SK-N-SH (cell line): ENCODE results near the gene SH3D19. TPM values are rescaled to one million over a fixed set of nuclear protein-coding genes. Genes with fewer than 3 reads are reported as not detected.

Experiments
- CTCF ChIA-PET: fragments of 300-600, 350-600 bp; formaldehyde crosslinking; extraction: SDS; loops from one replicate; lab custom pipeline; 2021; lab: Yijun Ruan, JAX
- POLR2A ChIA-PET: fragments of 350-600 bp; sonication (Branson Sonifier 250); formaldehyde crosslinking; extraction: SDS; loops from one replicate; lab custom pipeline; 2020; ENCODE audit warnings: antibody characterized with exemption, inconsistent platforms; lab: Yijun Ruan, JAX
- DNase-seq: peaks from one replicate; pipeline ENCODE4 v3.0.0; 2012
- H2AFZ ChIP-seq: fragments of 200-600 bp; sonication (generic); 2 replicates; pipeline ENCODE4 v1.8.1; 2016; ENCODE audit warnings: antibody characterized with exemption, mild to moderate bottlenecking, low read depth
- H3F3A ChIP-seq: fragments of 200-600 bp; sonication (generic); replicated peaks from 2 replicates; pipeline ENCODE3; 2016; ENCODE audit warnings: antibody characterized with exemption, mild to moderate bottlenecking; ENCODE audit not compliant: insufficient read depth
- H3K27ac ChIP-seq, 2 experiments: fragments of 200-500 bp in 1 of 2; fragments of 200-600 bp in 1 of 2; sonication (Bioruptor generic) in 1 of 2; sonication (generic), shearing (Covaris generic) in 1 of 2; 2 replicates each; pipeline versions ENCODE4 v1.5.1 to v1.6.1; 2014 to 2016; ENCODE audit warnings: low read depth in 2 of 2, inconsistent platforms in 1 of 2, low read length in 1 of 2, mild to moderate bottlenecking in 1 of 2, mixed read lengths in 1 of 2
- H3K27me3 ChIP-seq: fragments of 200-600 bp; sonication (generic), shearing (Covaris generic); 2 replicates; pipeline ENCODE4 v1.6.1; 2016; ENCODE audit warnings: mixed run types; ENCODE audit not compliant: insufficient read depth
- H3K36me3 ChIP-seq, 2 experiments: fragments of 200-500 bp in 1 of 2; fragments of 200-600 bp in 1 of 2; sonication (Bioruptor generic) in 1 of 2; sonication (generic) in 1 of 2; replicated peaks in 1 of 2; 2 replicates each; pipeline versions ENCODE3 to v1.5.1; 2014 to 2016; ENCODE audit warnings: low read length in 1 of 2, mild to moderate bottlenecking in 1 of 2; ENCODE audit not compliant: insufficient read depth in 2 of 2, control insufficient read depth in 1 of 2
- H3K4me1 ChIP-seq, 2 experiments: fragments of 200-500 bp in 1 of 2; fragments of 200-600 bp in 1 of 2; sonication (Bioruptor generic) in 1 of 2; sonication (generic), shearing (Covaris generic) in 1 of 2; 2 replicates each; pipeline versions ENCODE4 v1.5.1 to v1.6.1; 2014 to 2016; ENCODE audit warnings: low read depth in 1 of 2, low read length in 1 of 2, mixed run types in 1 of 2; ENCODE audit not compliant: insufficient read depth in 2 of 2, control insufficient read depth in 1 of 2
- H3K4me2 ChIP-seq: fragments of 200-600 bp; sonication (generic), shearing (Covaris generic); 2 replicates; pipeline ENCODE4 v1.6.1; 2017; ENCODE audit warnings: mixed run types
- H3K4me3 ChIP-seq, 2 experiments: fragments of 200-500 bp in 1 of 2; fragments of 200-600 bp in 1 of 2; sonication (Bioruptor generic) in 1 of 2; sonication (generic), shearing (Covaris generic) in 1 of 2; 2 replicates each; pipeline versions ENCODE4 v1.5.1 to v1.8.1; 2014 to 2016; ENCODE audit warnings: low read depth in 2 of 2, inconsistent platforms in 1 of 2, low read length in 1 of 2, mild to moderate bottlenecking in 1 of 2, mixed read lengths in 1 of 2, moderate library complexity in 1 of 2
- H3K79me2 ChIP-seq: fragments of 200-600 bp; sonication (generic); 2 replicates; pipeline ENCODE4 v1.8.1; 2017; ENCODE audit warnings: mild to moderate bottlenecking; ENCODE audit not compliant: insufficient read depth
- H3K9ac ChIP-seq: fragments of 200-600 bp; sonication (generic); 2 replicates; pipeline ENCODE4 v1.6.1; 2017; ENCODE audit warnings: mixed run types
- H3K9me2 ChIP-seq: fragments of 200-600 bp; sonication (generic); 2 replicates; pipeline ENCODE4 v1.6.1; 2017; ENCODE audit warnings: mixed run types
- H3K9me3 ChIP-seq: fragments of 200-600 bp; sonication (generic); 2 replicates; pipeline ENCODE4 v1.6.1; 2017; ENCODE audit warnings: mixed run types, mild to moderate bottlenecking, moderate library complexity
- H4K20me1 ChIP-seq: fragments of 200-600 bp; sonication (generic); 2 replicates; pipeline ENCODE4 v1.6.1; 2017; ENCODE audit warnings: mild to moderate bottlenecking, mixed run types; ENCODE audit not compliant: insufficient read depth
- CHD2 ChIP-seq: fragments of 150-350 bp; IDR thresholded peaks from 2 replicates; pipeline ENCODE4 v1.6.1; 2018; ENCODE audit warnings: low read length; ENCODE audit not compliant: partially characterized antibody
- FOSL2 ChIP-seq: IDR thresholded peaks from 2 replicates; pipeline ENCODE4 v1.4.0; 2012; ENCODE audit warnings: low read depth, mild to moderate bottlenecking, moderate library complexity, borderline replicate concordance
- GABPA ChIP-seq: IDR thresholded peaks from 2 replicates; pipeline ENCODE4 v1.4.0; 2012; ENCODE audit warnings: low read depth, mild to moderate bottlenecking
- MXI1 ChIP-seq: IDR thresholded peaks from 2 replicates; pipeline ENCODE4 v1.6.1; 2012; ENCODE audit warnings: mild to moderate bottlenecking, low read depth, low read length, improper control_type of control experiment
- POLR2AphosphoS5 ChIP-seq: IDR thresholded peaks from 2 replicates; pipeline ENCODE4 v1.6.1; 2012; ENCODE audit warnings: low read depth, low read length
- RAD21 ChIP-seq: IDR thresholded peaks from 2 replicates; pipeline ENCODE4 v1.6.1; 2012; ENCODE audit warnings: mild to moderate bottlenecking, low read length
- RCOR1 ChIP-seq: fragments of 150-350 bp; IDR thresholded peaks from 2 replicates; pipeline ENCODE4 v1.6.1; 2017; ENCODE audit warnings: antibody characterized with exemption, low read length
- REST ChIP-seq: IDR thresholded peaks from 2 replicates; pipeline ENCODE4 v1.6.1; 2012; ENCODE audit warnings: mild to moderate bottlenecking, low read depth, low read length, moderate library complexity
- RXRA ChIP-seq: IDR thresholded peaks from 2 replicates; pipeline ENCODE4 v1.4.0; 2012; ENCODE audit warnings: low read depth, mild to moderate bottlenecking, borderline replicate concordance
- SIN3A ChIP-seq: IDR thresholded peaks from 2 replicates; pipeline ENCODE4 v1.6.1; 2012; ENCODE audit warnings: low read depth, mild to moderate bottlenecking, low read length, moderate library complexity, borderline replicate concordance
- SMC3 ChIP-seq: IDR thresholded peaks from 2 replicates; pipeline ENCODE4 v1.6.1; 2012; ENCODE audit warnings: low read depth, low read length, improper control_type of control experiment
- TCF12 ChIP-seq: IDR thresholded peaks from 2 replicates; pipeline ENCODE4 v1.4.0; 2012
- TEAD4 ChIP-seq: IDR thresholded peaks from 2 replicates; pipeline ENCODE4 v1.4.0; 2012; ENCODE audit warnings: mild to moderate bottlenecking, borderline replicate concordance; ENCODE audit not compliant: insufficient read depth
- YY1 ChIP-seq: IDR thresholded peaks from 2 replicates; pipeline ENCODE4 v1.4.0; 2012; ENCODE audit warnings: low read depth, mild to moderate bottlenecking
- WGBS: methylation state at CpG from one replicate; pipeline ENCODE4 v1.1.6; 2017; ENCODE audit warnings: low lambda C conversion rate; 5-methylcytosine and 5-hydroxymethylcytosine counted together
- polyA plus RNA-seq, 3 experiments: library from polyadenylated mRNA; depleted of rRNA; stranded (reverse); fragments of >200 nt; gene quantifications; 2 replicates each; pipeline ENCODE4 v1.2.3, GENCODE V29; 2012
- TF ChIP-seq, protein P1 (sequence below): fragments of 200-600 bp; sonication (generic); IDR thresholded peaks from 2 replicates; pipeline ENCODE4 v1.6.1; 2017; ENCODE audit warnings: antibody characterized with exemption, mild to moderate bottlenecking, moderate library complexity
- TF ChIP-seq, protein P2 (sequence below): IDR thresholded peaks from 2 replicates; pipeline ENCODE4 v1.4.0; 2012; ENCODE audit warnings: low read depth

The SH3D19 gene
- polyA plus RNA-seq, 1 of the 3 experiments (the other 2 are of a cell fraction), result 7.1 TPM

DNA sequence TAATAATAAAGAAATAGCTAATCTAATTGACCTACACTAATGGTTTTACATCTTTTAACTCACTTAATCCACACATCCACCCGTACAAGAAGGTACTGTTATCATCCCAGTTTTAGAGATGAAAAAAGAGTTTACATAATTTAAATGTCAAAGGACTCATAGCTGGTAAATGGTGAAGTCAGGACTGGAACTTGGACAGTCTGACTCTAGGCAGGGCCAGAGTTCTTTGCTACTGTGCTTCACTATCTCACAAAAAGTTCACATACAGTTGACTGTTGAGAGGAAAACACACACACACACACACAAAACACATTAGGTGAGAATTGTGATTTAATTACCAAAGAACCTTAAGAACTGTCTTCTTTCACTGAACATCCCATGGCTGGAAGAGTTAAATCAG is 119.7 kb downstream of the SH3D19 start:
- WGBS, result 60% methylated on average over 1 of the region's 1 CpG
- no peaks in the 10 kb centered on the region for H3K9me2 ChIP-seq
- H3F3A ChIP-seq, result peaks cover 10% of the 10 kb centered on the region
- CTCF ChIA-PET, result interaction anchor here (1.0 kb wide), 1 partner anchor 12 kb away, joined by 3 read pairs; no protein-coding TSS in a partner anchor
- no peaks in the 10 kb centered on the region for H3K27me3 ChIP-seq
- no peak overlapping the region for H3K4me2 ChIP-seq
- H3K36me3 ChIP-seq, result peaks cover 0 to 6% of the 10 kb centered on the region in 2 experiments
- no peak overlapping the region for H3K4me3 ChIP-seq
- H3K4me1 ChIP-seq, result peaks cover 0 to 6% of the 10 kb centered on the region in 2 experiments; a peak in 2 of 4 replicates
- no peak overlapping the region for H3K9ac ChIP-seq
- no peak overlapping the region for H2AFZ ChIP-seq
- H3K9me3 ChIP-seq, result no peaks in the 10 kb centered on the region
- TF ChIP-seq RCOR1, result no peak
- H3K27ac ChIP-seq, result no peak overlapping the region
- H4K20me1 ChIP-seq, result no peaks in the 10 kb centered on the region
- POLR2A ChIA-PET, result no interaction called here
- peaks cover 7% of the 10 kb centered on the region for H3K79me2 ChIP-seq
- DNase-seq, result no peak

DNA sequence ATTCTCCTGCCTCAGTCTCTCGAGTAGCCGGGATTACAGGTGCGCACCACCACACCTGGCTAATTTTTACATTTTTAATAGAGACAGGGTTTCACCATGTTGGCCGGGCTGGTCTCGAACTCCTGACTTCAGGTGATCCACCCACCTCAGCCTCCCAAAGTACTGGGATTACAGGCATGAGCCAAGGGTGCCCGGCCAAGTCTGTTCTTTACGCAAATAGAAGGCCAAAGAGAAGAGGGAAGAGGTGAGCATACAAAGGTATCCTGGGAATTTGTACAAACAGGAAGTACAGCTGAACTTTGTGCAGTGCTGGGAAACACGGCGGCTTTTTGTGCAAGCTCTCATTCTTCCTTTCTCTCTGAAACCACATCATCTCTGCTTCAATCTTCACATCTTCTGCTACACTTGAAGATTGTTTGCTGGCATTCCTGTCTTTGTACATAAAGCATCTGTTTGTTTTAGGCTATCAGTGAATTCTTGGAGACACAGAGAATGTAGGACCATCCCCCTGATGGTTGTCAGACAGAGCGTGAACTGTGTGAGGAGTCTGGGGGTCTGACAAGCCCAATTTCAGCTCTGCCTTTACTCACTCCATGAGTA is 120.4 kb downstream of the SH3D19 start:
- H3K4me1 ChIP-seq, result peaks cover 0 to 6% of the 10 kb centered on the region in 2 experiments; a peak in 2 of 4 replicates
- no peak overlapping the region for H3K4me2 ChIP-seq

GRCh38 chr4:151202851-151203455 is 122.5 kb downstream of the SH3D19 start:
- DNase-seq, result no peak
- peaks cover 16% of the 10 kb centered on the region for H3K79me2 ChIP-seq
- no peak overlapping the region for H3K4me3 ChIP-seq
- H3K4me2 ChIP-seq, result no peak overlapping the region
- no peaks in the 10 kb centered on the region for H3K27me3 ChIP-seq
- H4K20me1 ChIP-seq, result no peaks in the 10 kb centered on the region
- H3K27ac ChIP-seq, result no peak overlapping the region
- peaks cover 0 to 6% of the 10 kb centered on the region in 2 experiments; a peak in 2 of 4 replicates for H3K4me1 ChIP-seq
- H2AFZ ChIP-seq, result no peak overlapping the region
- no peaks in the 10 kb centered on the region for H3K9me2 ChIP-seq
- peaks cover 6% of the 10 kb centered on the region for H3F3A ChIP-seq
- POLR2A ChIA-PET, result no interaction called here
- CTCF ChIA-PET, result interaction anchor here (0.6 kb wide), 1 partner anchor 9 kb away, joined by 3 read pairs; no protein-coding TSS in a partner anchor
- H3K9ac ChIP-seq, result no peak overlapping the region
- H3K9me3 ChIP-seq, result no peaks in the 10 kb centered on the region
- no peaks in the 10 kb centered on the region for H3K36me3 ChIP-seq
- 85% methylated on average over 6 of the region's 6 CpGs for WGBS
- no peak for TF ChIP-seq CHD2
- TF ChIP-seq RAD21, result no peak
- TF ChIP-seq MXI1, result no peak
- TF ChIP-seq TEAD4, result no peak
- TF ChIP-seq GABPA, result no peak
- no peak for TF ChIP-seq RXRA
- TF ChIP-seq, protein P1, sequence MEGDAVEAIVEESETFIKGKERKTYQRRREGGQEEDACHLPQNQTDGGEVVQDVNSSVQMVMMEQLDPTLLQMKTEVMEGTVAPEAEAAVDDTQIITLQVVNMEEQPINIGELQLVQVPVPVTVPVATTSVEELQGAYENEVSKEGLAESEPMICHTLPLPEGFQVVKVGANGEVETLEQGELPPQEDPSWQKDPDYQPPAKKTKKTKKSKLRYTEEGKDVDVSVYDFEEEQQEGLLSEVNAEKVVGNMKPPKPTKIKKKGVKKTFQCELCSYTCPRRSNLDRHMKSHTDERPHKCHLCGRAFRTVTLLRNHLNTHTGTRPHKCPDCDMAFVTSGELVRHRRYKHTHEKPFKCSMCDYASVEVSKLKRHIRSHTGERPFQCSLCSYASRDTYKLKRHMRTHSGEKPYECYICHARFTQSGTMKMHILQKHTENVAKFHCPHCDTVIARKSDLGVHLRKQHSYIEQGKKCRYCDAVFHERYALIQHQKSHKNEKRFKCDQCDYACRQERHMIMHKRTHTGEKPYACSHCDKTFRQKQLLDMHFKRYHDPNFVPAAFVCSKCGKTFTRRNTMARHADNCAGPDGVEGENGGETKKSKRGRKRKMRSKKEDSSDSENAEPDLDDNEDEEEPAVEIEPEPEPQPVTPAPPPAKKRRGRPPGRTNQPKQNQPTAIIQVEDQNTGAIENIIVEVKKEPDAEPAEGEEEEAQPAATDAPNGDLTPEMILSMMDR, result no peak
- TF ChIP-seq YY1, result no peak
- no peak for TF ChIP-seq SIN3A
- TF ChIP-seq REST, result no peak
- TF ChIP-seq, protein P2, sequence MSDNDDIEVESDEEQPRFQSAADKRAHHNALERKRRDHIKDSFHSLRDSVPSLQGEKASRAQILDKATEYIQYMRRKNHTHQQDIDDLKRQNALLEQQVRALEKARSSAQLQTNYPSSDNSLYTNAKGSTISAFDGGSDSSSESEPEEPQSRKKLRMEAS, result no peak
- no peak for TF ChIP-seq RCOR1
- no peak for TF ChIP-seq FOSL2

More for the DNA sequence above, 120.4 kb downstream of the SH3D19 start:
- POLR2A ChIA-PET, result no interaction called here
- no peak for DNase-seq
- Histone ChIP-seq H2AFZ (no peak overlapping the region), H3K9me2 (no peaks in the 10 kb centered on the region), H3K4me3 (no peak overlapping the region), H3K9me3 (no peaks in the 10 kb centered on the region), H3K27me3 (no peaks in the 10 kb centered on the region), H3K79me2 (peaks cover 7% of the 10 kb centered on the region), H4K20me1 (no peaks in the 10 kb centered on the region), H3F3A (peaks cover 10% of the 10 kb centered on the region), H3K9ac (no peak overlapping the region), H3K27ac (no peak overlapping the region), H3K36me3 (peaks cover 0 to 6% of the 10 kb centered on the region in 2 experiments)
- CTCF ChIA-PET, result interaction anchor here (1.0 kb wide), 1 partner anchor 12 kb away, joined by 3 read pairs; no protein-coding TSS in a partner anchor
- TF ChIP-seq GABPA (no peak), YY1 (no peak), POLR2AphosphoS5 (no peak), SMC3 (no peak), TCF12 (no peak)
- WGBS, result 90% methylated on average over 10 of the region's 10 CpGs
